Suppressor macrophage treated with lipopolysaccharide for 1 hour (primary cell): ENCODE results near the gene ZIC3.

ENCODE experiments used
- DNase-seq, 3 donors: peaks; one replicate each; pipeline ENCODE4 v3.0.0-alpha.2; 2020 to 2022

ZIC3 gene

DNA sequence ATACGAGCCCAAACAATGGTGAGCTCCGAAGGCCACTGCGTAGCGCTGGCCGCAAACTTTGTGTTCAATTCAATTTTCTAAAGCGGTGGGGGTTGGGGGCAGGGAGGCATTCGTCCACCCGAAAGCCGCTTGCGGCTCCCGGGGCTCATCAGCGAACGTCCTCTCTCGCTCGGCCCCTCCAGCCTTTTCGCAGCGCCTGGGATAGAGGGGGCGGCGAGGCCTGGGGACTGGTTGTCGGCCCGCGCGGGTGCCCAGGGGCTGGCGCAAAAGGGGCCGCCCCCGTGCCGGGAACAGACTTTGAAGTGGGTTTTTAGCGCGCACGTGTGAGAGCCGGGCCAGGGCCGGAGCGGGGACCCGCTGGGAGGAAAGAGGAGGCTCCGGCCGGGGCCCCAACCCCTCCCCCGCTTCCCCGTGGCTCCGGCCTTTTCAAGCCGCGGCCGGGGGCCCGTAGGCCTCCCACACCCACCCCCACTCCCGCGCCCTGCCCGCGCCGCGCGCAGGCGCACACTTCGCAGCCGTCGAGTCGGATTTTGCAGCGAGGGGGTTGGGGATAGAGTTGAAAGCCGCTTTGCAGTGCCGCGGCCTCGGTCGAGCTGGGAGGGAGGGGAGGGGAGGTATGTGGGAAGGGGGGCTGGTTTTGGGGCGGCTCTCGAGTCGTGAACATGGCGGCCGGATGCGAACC is 8.3 kb downstream of the ZIC3 start:
- DNase-seq: no peak

DNA sequence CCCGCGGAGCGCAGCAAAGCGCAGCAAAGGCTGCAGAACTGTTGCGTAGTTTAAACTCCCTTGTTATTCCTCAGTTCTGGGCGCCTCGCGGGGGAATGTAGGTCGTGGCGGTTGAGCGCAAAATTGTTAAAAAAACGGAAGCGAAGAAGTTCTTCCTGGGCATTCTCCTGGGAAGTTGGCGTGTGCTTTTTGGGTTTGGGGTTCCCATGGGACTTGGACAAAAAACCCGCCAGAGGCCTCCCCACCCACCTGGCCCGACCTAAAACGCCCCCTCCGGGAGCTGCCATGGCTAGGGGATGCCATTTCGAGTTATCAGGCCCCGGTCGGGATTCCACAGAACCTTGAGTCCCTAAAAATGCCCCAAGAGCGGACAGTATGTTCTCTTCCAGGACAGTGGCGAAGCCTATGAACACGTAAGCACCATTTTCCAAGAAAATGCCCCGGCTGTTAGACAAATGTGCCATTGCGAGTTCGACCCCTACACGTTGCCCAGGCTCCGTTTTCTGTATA is 8.9 kb downstream of the ZIC3 start:
- DNase-seq: no peak

DNA sequence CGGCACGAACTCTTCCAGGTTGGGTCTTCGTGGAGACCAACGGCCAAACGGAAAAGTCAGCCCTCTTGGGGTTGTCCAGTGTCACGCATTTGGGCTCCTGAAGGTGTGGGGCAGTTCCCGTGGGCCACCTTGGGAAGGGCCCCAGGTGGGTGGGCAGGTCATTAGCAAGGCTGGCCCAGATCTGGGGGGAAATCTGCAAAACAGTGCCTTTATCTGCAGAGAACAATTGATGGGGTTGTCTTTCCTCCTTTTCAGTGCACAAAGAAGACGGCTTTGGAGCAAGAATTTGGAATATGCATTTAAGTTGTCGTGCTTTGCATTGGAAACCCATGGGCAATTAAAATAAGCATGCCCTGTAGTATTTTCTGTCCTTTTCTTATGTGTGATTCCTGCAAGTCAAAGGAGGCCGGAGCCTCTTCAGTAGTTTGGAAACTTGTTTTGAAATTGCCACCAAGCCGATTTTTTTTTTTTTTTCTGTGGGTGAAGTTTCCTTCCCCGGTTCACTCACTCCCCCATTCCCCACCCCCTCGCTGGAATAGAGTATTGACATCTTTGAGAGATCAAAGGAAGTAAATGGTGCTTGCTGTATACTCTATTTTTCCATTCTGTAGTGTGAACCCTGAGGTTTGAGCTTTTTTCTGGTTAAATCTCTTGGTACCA is 9.8 kb downstream of the ZIC3 start:
- DNase-seq: no peak

DNA sequence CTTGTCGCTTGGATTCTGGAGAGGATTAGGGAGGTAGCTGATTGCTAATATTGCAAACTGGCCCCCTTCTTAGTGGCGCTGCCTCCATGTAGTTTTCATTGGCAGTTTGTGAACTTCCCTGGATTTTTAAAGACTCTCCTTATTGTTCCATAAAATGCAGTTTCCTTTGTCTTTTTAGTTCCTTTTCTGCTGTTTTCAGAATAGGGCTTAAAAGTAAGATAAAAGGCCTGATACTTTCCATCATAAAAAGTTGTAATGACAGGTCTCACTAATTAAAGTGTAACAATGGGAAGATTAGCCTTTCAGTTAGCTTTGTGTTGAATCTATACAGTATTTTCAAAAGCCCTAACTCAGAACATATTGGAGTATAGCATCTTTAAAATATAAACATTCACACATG is 21.2 kb downstream of the ZIC3 start:
- DNase-seq: no peak

DNA sequence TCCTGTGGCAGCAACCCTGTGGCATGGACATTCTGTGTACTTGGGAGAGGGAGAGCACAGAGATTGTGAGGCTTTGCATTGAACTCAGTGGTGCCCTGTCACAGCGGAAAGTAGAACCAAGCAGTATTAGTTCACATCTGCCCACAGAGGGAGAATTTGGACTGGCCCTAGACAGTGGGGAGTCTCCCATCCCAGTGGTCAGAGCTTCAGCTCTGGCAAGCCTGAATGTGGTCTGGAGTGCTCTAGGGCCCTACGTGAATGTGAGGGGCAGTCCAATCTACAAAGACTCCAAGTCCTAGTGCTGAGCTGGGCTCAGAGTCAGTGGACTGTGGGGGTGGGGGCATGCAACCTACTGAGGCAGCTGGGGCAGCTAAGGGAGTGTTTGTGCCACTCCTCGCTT is 34.8 kb downstream of the ZIC3 start:
- no peak for DNase-seq
